SJCRH30 (cell line): ENCODE results near the gene RNF38. TPM values are rescaled to one million over a fixed set of nuclear protein-coding genes. Genes with fewer than 3 reads are reported as not detected.
"Not testable (repeated sequence)": the region's sequence is repeated elsewhere in the genome, so short reads cannot be mapped to it uniquely, and the experiment has no call there.

Source experiments
- DNase-seq, 2 experiments: peaks; one replicate each; pipeline ENCODE4 v3.0.0-alpha.2; 2015 to 2020
- H3K27ac ChIP-seq: fragments of 250-450 bp; sonication (Bioruptor Pico); 2 replicates; pipeline ENCODE4 v1.5.1; 2020; ENCODE audit warnings: mild to moderate bottlenecking, moderate library complexity
- H3K27me3 ChIP-seq: fragments of 250-450 bp; sonication (Bioruptor Pico); 2 replicates; pipeline ENCODE4 v1.5.1; 2020; ENCODE audit warnings: mild to moderate bottlenecking, moderate library complexity
- H3K36me3 ChIP-seq: fragments of 250-450 bp; sonication (Bioruptor Pico); 2 replicates; pipeline ENCODE4 v1.5.1; 2020; ENCODE audit warnings: mild to moderate bottlenecking, moderate library complexity
- H3K4me1 ChIP-seq: fragments of 250-450 bp; sonication (Bioruptor Pico); 2 replicates; pipeline ENCODE4 v1.5.1; 2020; ENCODE audit warnings: mild to moderate bottlenecking, moderate library complexity
- H3K4me3 ChIP-seq: fragments of 250-450 bp; sonication (Bioruptor Pico); 2 replicates; pipeline ENCODE4 v1.5.1; 2020; ENCODE audit warnings: mild to moderate bottlenecking, moderate library complexity
- H3K9me3 ChIP-seq: fragments of 250-450 bp; sonication (Bioruptor Pico); replicated peaks from 2 replicates; pipeline ENCODE4 v1.5.1; 2020; ENCODE audit warnings: mild to moderate bottlenecking, moderate library complexity
- total RNA-seq: library from RNA; depleted of rRNA; stranded (reverse); fragments of >200 nt; shearing (Covaris generic); gene quantifications from 2 replicates; pipeline ENCODE4 v1.2.3, GENCODE V29; 2014; rRNA removed

RNF38 gene
- total RNA-seq, 1 experiment from 2014 or later = 21.5 TPM

DNA sequence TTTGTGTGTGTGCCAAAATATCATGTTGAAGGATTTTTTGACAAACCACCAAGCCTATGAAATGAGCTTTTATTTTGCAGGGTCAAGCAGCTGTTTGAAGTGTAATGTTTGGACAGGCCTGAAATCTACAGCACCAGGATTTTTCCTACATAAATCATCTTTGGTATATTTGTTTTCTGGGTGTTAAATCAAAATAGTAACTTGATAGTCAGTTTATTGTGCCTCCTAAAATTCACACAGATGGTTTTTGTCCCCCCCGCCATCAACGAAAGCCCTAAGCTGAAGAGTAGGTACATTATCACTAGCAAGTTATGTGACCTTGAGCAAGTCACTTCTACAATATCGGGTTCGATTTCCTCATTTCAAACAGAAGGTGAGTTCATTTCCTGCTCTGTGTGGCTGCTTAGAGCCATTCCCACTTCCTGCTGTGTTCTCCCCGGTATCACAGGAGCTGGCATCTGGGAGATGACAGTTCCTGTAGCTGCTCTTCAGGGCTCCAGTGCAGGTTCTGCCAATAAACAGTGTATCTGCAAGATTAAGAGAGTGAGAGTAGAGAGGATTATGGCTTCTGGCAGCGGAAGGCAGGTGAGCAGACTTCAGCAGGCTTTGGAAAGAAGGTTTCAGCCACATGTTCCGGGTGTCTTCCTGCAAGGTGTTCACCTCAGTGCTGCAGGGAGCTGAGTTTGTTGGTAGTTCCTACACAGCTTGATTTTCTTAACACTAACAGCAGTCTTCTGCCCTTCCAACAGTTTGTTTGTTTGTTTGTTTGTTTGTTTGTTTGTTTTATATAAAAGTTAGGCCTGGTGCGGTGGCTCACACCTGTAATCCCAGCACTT is 93.4 kb downstream of the RNF38 start:
- H3K9me3 ChIP-seq = no peaks in the 10 kb centered on the region
- H3K4me1 ChIP-seq = peaks cover 8% of the 10 kb centered on the region
- H3K4me3 ChIP-seq = no peak overlapping the region
- H3K27ac ChIP-seq = peak overlapping the region; percentile 18
- H3K27me3 ChIP-seq = no peaks in the 10 kb centered on the region
- peak; percentile 8 to 54 for DNase-seq
- no peaks in the 10 kb centered on the region for H3K36me3 ChIP-seq

DNA sequence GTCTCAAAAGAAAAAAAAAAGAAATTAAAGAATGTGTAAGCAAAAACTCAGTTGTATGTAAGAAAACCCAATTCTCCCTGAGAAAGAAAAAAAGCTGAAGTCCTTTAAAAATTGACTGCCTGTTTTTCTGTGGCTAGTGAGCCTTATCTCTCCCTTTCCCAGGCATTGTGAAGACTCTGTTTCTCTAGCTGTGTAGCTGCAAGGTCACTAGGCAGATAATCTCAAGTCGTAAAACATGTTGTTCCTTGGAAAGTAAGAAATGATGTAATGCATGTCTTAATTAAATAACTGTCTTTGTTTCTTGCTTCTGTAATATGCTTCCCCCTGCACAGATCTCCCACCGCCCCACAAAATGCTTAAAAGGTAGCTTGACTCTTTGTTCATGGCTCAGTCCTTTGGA is 95.7 kb downstream of the RNF38 start:
- not testable (repeated sequence) for H3K27me3 ChIP-seq, H3K27ac ChIP-seq, H3K4me3 ChIP-seq, DNase-seq, H3K36me3 ChIP-seq, H3K4me1 ChIP-seq, H3K9me3 ChIP-seq

DNA sequence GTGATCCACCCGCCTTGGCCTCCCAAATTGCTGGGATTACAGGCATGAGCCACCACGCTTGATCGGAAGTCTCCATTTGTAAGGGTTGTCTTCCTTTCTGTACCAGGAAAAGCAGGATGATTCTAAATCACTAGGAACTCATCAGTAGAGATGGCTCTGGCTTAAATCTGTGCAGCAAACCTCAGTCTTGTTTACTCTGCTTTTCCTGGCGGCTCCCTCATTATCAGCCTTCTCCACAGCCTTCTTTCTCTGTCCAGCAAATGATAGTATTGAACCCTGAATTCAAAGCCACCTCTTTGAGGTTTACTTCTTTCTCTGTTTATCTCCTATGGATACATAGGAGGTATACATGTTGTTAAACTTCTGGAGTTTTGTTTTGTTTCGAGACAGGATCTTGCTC is 98.8 kb downstream of the RNF38 start:
- H3K4me1 ChIP-seq = peaks cover 4% of the 10 kb centered on the region
- no peak overlapping the region for H3K27ac ChIP-seq
- H3K36me3 ChIP-seq = no peaks in the 10 kb centered on the region
- H3K27me3 ChIP-seq = no peaks in the 10 kb centered on the region
- no peak for DNase-seq
- H3K4me3 ChIP-seq = no peak overlapping the region
- H3K9me3 ChIP-seq = no peaks in the 10 kb centered on the region

DNA sequence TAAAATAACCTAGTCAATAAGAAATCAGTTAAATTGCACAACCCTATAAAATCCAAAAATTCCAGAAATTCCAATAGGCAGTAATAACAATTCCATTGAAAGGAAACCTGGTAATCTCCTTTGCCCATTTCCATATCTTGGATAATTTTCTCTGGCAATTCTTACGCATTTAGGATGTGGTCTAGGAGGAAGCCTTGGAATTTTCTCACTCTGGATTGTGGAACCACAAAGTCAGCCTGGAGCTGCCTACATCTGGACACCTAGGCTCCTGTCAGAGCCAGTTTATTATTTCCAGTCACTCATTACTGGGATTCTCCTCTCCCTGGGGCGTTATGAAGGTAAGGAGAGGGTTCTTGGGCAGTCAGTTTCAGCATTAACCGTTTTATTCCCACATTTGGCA is 101.5 kb downstream of the RNF38 start:
- H3K27me3 ChIP-seq = no peaks in the 10 kb centered on the region
- no peaks in the 10 kb centered on the region for H3K9me3 ChIP-seq
- DNase-seq = no peak
- H3K27ac ChIP-seq = no peak overlapping the region
- H3K4me1 ChIP-seq = 0 out of 2 replicates have a peak, but pooled peaks cover 2% of the 10 kb centered on the region
- H3K4me3 ChIP-seq = no peak overlapping the region
- no peaks in the 10 kb centered on the region for H3K36me3 ChIP-seq

DNA sequence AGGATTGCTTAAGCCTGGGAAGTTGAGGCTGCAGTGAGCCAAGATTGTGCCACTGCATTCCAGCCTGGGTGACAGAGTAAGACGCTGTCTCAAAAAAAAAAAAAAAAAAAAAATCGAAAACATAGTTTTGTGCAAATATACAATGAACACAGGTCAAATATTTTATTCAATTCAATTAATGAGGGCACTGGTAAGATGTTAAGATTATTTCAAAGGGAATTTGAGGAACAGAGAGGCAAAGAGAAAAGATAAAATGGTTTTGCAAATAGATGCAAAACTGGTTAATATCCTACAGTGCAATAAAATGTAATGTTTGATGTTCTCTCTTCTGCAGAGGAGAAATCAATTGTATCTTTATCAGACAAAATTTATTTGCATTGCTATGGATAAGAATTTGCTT is 102.3 kb downstream of the RNF38 start:
- Histone ChIP-seq H3K4me3 (no peak overlapping the region), H3K27ac (no peak overlapping the region), H3K27me3 (no peaks in the 10 kb centered on the region), H3K9me3 (no peaks in the 10 kb centered on the region), H3K36me3 (no peaks in the 10 kb centered on the region), H3K4me1 (0 out of 2 replicates have a peak, but pooled peaks cover 2% of the 10 kb centered on the region)
- no peak for DNase-seq

DNA sequence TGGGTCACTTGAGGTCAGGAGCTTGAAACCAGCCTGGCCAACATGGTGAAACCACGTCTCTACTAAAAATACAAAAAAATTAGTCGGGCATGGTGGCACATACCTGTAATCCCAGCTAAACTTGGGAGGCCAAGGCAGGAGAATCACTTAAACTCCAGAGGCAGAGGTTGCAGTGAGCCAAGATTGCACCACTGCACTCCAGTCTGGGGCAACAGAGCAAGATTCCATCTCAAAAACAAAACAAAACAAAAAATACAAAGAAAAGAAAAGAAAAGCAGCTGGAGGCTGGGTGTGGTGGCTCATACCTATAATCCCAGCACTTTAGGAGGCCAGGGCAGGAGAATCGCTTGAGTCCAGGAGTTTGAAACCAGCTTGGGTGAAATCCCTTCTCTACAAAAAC is 105.1 kb downstream of the RNF38 start:
- not testable (repeated sequence) for H3K27ac ChIP-seq, H3K27me3 ChIP-seq, DNase-seq, H3K4me1 ChIP-seq, H3K4me3 ChIP-seq, H3K9me3 ChIP-seq, H3K36me3 ChIP-seq

DNA sequence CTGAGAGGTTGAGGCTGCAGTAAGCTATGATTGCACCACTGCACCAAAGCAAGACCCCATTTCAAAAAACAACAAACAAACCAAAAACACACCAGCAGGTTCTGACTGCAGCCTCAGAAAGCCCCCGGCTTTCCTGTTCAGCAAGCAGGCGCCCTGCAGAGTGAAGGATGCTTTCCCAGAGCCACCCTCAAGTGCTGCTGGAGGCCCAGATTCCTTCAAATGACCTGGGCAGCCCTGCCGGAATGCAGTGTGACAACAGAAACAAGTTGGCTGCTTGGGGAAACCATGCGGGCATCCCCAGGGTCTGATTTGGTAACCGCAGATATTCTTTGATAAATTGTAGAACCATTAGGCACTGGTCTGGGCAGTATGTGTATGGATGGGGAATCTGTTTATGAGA is 106.2 kb downstream of the RNF38 start:
- Histone ChIP-seq H3K36me3 (no peaks in the 10 kb centered on the region), H3K4me3 (no peak overlapping the region), H3K27me3 (no peaks in the 10 kb centered on the region), H3K27ac (no peak overlapping the region), H3K9me3 (no peaks in the 10 kb centered on the region), H3K4me1 (0 out of 2 replicates have a peak, but pooled peaks cover 1% of the 10 kb centered on the region)
- DNase-seq = no peak

DNA sequence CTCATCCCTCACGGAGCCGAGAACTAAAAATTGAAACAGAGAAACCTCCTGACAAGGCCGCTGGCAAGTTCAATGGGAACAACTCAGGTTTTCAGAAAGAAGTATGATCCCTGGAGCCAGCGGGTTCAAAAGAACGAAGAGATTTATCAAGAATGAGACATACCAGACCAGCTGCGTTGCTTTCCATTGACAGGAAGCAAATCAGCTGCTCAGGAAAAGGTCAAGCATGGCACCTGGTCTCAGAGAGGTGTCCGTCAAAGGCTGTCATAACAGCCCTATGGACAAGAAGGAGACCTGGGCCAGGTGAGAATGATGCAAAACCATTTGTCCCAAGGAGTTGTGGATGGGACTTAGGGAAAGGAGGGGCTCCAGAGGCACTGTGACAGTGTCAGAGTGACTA is 106.9 kb downstream of the RNF38 start:
- H3K4me3 ChIP-seq = no peak overlapping the region
- H3K27ac ChIP-seq = no peak overlapping the region
- no peaks in the 10 kb centered on the region for H3K27me3 ChIP-seq
- no peaks in the 10 kb centered on the region for H3K9me3 ChIP-seq
- H3K36me3 ChIP-seq = no peaks in the 10 kb centered on the region
- no peaks in the 10 kb centered on the region for H3K4me1 ChIP-seq
- DNase-seq = no peak

DNA sequence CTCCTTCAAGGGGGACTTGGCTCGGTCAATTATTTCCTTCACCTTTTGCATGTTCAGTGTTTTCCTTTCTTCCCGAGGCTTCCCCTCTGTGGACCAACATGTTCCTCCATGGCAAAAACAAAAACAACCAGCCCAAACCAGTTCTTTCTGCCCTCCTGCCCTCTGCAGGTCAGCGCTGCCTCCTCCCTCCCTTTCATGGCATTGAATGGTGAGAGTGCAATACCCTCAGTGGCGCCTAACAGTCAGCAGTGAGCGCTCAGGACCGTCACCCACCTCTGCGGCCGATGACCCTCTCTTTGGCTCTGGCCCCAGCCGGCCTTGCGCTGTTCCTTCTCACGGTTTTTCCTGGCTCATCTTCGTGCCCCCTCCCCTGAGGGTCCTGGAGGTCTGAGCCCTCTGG is 107.4 kb downstream of the RNF38 start:
- Histone ChIP-seq H3K4me3 (no peak overlapping the region), H3K4me1 (no peaks in the 10 kb centered on the region), H3K36me3 (no peaks in the 10 kb centered on the region), H3K9me3 (no peaks in the 10 kb centered on the region), H3K27me3 (no peaks in the 10 kb centered on the region), H3K27ac (no peak overlapping the region)
- DNase-seq = no peak

DNA sequence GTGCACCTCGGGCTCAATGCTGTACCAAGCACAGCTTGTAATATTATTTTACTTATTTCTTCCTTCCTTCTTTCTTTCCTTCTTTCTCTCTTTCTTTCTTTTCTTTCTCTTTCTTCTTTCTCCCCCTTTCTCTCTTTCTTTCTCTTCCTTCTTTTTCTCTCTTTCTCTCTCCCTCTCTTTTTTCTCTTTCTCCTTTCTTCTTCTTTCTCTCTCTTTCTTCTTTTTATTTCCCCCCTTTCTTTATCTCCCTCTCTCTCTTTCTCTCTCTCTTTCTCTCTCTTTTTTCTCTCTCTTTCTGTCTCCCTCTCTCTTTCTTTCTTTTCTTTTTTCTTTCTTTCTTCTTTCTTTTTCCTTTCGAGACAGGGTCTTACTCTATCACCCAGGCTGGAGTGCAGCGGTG is 109.1 kb downstream of the RNF38 start:
- Histone ChIP-seq H3K4me1 (no peaks in the 10 kb centered on the region), H3K27me3 (no peaks in the 10 kb centered on the region), H3K9me3 (no peaks in the 10 kb centered on the region), H3K36me3 (no peaks in the 10 kb centered on the region), H3K4me3 (no peak overlapping the region), H3K27ac (no peak overlapping the region)
- DNase-seq = no peak

DNA sequence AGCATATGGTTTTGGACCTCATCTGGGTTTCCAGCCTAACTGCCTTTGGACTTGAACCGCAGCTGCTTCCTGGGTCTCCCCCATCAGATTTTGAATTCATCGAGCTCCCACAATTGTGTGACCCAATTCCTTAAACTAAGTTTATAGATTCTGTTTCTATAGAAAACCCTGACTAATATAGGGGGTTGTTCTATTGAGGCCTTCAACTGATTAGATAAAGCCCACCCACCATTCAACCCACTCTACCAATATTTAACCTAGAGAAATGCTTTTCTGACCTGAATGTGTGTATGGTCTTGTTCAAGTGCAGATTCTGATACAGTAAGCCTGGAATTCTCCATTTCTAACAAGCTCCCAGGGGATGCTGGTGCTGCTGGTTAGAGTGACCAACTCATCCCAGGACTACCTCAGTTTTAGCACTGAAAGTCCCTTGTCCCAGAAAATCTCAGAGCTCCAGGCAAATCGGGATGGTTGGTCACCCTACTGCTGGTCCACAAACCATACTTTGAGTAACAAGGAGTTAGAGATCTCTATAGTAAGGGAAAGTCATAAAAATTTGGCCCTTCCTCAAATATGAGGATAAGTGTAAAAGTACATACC is 110.1 kb downstream of the RNF38 start:
- no peaks in the 10 kb centered on the region for H3K9me3 ChIP-seq
- DNase-seq = no peak
- no peaks in the 10 kb centered on the region for H3K4me1 ChIP-seq
- H3K36me3 ChIP-seq = no peaks in the 10 kb centered on the region
- no peaks in the 10 kb centered on the region for H3K27me3 ChIP-seq
- no peak overlapping the region for H3K4me3 ChIP-seq
- H3K27ac ChIP-seq = no peak overlapping the region

DNA sequence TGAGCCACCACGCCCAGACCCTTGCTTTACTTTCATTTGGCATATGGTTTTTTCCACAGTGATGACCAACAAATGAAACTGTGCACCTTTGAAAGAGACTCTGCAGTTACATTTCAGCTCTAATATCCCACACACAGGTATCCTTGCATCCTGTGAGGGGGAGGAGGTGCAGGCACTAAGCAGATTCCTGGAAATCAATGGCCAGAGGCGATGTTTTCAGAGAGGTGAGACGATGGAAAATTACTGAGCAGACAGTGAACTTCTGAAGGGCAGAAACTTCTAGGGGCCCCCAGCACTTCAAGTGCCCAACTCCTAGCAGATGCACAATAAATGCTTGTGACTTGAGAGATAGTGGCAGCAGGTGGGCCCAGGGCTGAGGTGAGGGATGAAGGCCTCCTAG is 112.0 kb downstream of the RNF38 start:
- Histone ChIP-seq H3K27ac (no peak overlapping the region), H3K9me3 (no peaks in the 10 kb centered on the region), H3K4me1 (no peaks in the 10 kb centered on the region), H3K4me3 (no peak overlapping the region), H3K27me3 (no peaks in the 10 kb centered on the region), H3K36me3 (no peaks in the 10 kb centered on the region)
- DNase-seq = no peak

Other genes starting within 250 kb of the RNF38 start
- gene CCIN, start 230.9 kb downstream of the RNF38 start, total RNA-seq = 0.05 and 0.24 TPM in 2 replicates
- 175 and 179 TPM in 2 replicates for gene CLTA, start 209.3 kb downstream of the RNF38 start, total RNA-seq
- gene GNE, start 141.8 kb downstream of the RNF38 start, total RNA-seq = 29.2 and 30.0 TPM in 2 replicates
- gene MELK, start 172.6 kb upstream of the RNF38 start, total RNA-seq = 86.3 and 94.3 TPM in 2 replicates